ENCODE results near the gene CYGB.
A peak's percentile ranks its signal among the peaks of the same experiment; 100 is the strongest.

The CYGB gene

DNA sequence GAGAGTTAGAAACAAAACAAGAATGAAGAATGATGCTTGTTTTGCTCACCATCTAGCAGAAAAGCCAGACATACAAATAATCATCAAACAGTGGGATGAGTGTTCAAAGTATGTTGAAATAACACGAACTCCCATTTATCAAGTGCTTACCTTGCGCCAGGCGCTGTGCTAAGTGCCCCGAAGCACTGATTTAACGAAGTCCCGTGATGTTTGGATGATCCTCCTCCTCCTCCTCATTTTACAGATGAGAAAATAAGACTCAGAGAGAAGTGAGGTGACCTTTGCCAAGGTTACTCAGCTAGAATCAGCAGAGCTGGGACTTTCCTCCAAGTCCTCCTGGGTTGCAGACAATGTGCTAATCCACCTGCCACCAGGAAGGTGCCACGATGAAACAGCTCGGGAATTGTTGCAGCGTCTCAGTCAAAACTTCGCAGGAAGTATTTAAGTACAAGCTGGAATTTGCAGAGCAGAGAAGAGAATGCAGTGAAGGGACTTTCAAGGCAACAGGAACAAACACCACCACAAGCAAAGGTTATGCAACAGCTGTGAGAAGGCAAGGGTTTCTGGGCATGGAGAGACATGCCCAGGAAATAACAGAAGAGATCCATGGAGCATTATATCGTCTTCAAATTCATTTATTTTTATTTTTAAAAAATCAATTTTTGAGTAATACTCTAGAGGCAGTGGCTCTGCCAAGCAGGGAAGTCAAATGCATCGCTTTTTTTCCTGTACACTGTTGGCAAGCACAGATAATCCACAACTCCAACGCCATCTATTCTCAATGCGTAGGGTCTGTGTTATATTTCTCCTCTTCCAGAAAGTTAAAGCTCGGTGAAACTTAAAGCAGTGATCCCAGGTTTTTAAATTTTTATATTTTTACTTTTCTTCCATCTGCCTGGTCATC lies 13.5 kb upstream of the CYGB start:
- no peak for DNase-seq (ENCODE audit: low read depth in 2 of 2)

- no peak for DNase-seq (ENCODE audit: low read depth in 2 of 2)
These were observed 12.0 kb upstream of the CYGB start for GRCh38 chr17:76549539-76549938.

GRCh38 chr17:76549215-76549518 lies 11.7 kb upstream of the CYGB start:
- no peak for DNase-seq (ENCODE audit: low read depth in 2 of 2)

GRCh38 chr17:76548378-76549214 lies 11.1 kb upstream of the CYGB start:
- DNase-seq (ENCODE audit: low read depth in 2 of 2) = no peak

DNA sequence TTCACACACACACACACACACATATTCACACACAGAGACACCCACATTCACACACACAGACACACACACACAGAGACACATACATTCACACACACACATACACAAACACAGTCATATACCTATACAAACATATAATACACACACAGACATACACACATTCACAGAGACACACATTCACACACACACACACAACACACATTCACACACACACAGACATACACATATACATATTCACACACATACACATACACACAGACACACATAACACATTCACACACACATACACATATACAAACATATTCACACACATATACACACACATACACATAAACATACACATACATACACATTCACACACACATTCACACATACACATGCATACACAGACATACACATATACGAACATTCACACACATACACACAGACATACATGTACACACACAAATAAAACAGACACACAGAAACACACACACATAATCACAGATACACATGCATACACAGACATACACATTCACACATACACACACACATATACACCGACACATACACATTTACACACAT lies 10.2 kb upstream of the CYGB start:
- no peak for DNase-seq (ENCODE audit: low read depth in 2 of 2)

GRCh38 chr17:76547183-76547641 lies 9.7 kb upstream of the CYGB start:
- DNase-seq (ENCODE audit: low read depth in 2 of 2) = peak; percentile 39 to 42

DNA sequence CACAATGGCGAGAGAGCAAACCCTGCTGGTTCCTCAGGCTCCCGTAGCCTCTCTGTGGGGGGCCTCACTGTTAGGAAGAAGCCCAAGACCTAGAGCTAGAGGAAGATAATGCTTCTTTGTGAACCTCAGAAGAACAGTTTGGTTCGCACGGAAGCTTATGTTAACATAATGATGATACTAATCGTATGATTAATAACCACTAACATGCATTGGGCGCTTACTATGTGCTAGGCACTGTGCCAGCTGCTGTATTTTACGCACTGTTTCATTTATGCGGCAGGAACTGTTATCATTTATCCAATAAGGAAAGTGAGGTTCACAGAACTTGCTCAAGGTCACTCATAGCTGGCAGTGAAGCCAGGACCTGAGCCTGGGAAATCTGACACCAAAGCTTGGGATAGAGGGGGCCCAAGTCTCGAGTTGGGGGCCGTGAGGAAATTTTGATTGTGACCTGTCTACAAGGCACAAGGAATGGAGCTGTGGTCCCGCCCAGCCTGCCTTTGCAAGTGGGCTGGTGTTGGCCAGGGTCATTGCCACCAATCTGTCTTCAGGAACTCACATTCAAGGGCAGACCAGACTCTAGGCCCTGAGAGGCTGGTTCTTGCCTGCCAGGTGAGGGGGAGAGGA lies 9.2 kb upstream of the CYGB start:
- DNase-seq (ENCODE audit: low read depth in 2 of 2) = no peak

GRCh38 chr17:76545918-76546555 lies 8.5 kb upstream of the CYGB start:
- no peak for DNase-seq (ENCODE audit: low read depth in 2 of 2)

DNA sequence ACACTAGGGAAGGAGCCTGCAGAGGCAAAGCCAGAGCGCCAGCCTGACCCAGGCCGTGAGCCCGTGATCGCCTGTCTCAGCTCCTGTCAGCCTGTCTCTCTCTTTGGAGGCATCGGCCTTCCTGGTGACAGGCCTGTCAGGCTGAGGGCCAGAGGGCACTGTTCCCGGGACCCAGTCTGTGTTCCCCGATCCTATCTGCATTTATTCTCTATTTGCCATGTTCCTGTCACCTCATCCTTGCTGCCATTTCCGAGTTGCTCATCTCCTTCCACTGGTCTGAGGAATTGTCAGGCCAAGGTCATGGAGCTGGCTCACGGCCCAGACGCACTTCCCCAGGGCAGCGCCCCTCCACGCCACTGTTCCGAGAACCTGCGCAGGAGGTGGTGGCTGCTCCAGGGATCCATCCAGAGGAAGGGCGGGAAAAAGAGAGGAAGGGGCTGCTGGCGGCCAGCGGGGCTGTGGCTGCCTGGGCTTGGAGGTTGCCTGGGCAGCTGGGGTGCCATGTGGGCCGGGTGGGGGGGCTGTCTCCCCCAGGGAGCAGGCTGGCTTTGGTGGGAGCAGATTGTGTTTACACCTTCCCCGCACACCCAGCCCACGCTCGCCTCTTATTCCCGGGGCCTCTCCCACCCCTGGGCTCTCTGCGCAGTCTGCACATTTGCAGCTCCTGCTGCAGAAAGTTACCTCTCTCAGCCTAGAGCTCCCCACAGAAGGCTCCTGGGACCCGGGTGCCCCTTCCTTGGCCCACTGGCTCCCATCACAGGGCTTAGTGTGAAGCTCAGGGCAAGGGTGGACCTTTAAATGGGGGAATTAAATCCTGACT lies 7.2 kb upstream of the CYGB start:
- DNase-seq (ENCODE audit: low read depth in 2 of 2) = no peak

DNA sequence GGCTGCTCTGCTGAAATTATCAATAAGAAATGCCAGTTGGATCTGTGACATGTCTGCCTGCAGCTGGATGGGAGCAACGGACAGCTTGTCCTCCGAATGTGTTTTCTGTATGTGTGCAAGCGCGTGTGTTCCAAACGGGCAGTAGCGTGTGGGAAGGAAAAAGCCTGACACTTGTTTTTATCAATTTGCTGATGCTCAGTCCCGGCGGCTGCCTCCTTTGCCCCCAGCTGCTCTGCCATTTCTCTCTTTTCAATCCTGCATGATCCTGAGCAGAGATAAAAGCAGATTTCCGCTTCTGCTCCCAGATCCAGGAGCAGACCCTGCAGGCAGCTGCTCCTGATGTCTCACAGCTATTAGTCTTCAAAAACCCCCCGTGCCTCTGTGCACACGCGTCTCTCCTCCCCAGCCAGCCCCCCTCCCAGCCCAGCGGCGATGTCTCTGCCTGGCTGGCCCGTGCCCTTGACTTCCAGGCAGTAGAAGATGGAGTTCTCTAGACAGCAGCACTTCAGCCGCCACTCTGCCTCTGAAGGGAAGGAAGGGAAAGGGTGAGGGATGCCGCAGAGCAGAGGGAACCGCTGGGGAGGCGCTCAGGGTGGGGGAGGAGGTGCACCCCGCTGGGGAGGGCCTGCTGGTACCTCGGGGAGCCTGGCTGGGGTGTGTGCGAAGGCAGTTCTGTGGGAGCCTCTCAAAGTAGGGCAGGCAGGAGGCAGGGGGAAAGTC lies 6.5 kb upstream of the CYGB start:
- no peak for DNase-seq (ENCODE audit: low read depth in 2 of 2)

GRCh38 chr17:76543482-76543825 lies 5.9 kb upstream of the CYGB start:
- no peak for DNase-seq (ENCODE audit: low read depth in 2 of 2)

GRCh38 chr17:76542984-76543383 lies 5.5 kb upstream of the CYGB start:
- no peak for DNase-seq (ENCODE audit: low read depth in 2 of 2)

- no peak for DNase-seq (ENCODE audit: low read depth in 2 of 2)
These were observed 5.1 kb upstream of the CYGB start for GRCh38 chr17:76542566-76542971.

GRCh38 chr17:76541739-76542454 lies 4.4 kb upstream of the CYGB start:
- no peak for DNase-seq (ENCODE audit: low read depth in 2 of 2)

- no peak for DNase-seq (ENCODE audit: low read depth in 2 of 2)
These were observed 3.1 kb upstream of the CYGB start for GRCh38 chr17:76540381-76541300.

GRCh38 chr17:76539631-76540271 lies 2.2 kb upstream of the CYGB start, which contains the start of gene PRCD:
Gene PRCD, plus strand, starts transcription at chr17:76540044. Its CDS starts 98 bp downstream, at chr17:76540142.
- no peak for DNase-seq (ENCODE audit: low read depth in 2 of 2)

GRCh38 chr17:76538941-76539570 lies 1.5 kb upstream of the CYGB start:
- DNase-seq (ENCODE audit: low read depth in 2 of 2) = no peak
